AG10803 (cell line): Measurements from ENCODE around the gene SLC9A2.

Source experiments
- DNase-seq: peaks from one replicate; pipeline ENCODE4 v3.0.0; 2010; ENCODE audit warnings: low read depth
- H3K4me3 ChIP-seq: 2 replicates; pipeline ENCODE4 v1.5.1; 2011; ENCODE audit warnings: mild to moderate bottlenecking, low read length, control low read depth
- TF ChIP-seq, protein P1 (sequence below): conservative IDR thresholded peaks from 2 replicates; pipeline ENCODE4 v1.5.1; 2011; ENCODE audit warnings: mild to moderate bottlenecking, low read length, control low read depth, inconsistent platforms

Gene SLC9A2

DNA sequence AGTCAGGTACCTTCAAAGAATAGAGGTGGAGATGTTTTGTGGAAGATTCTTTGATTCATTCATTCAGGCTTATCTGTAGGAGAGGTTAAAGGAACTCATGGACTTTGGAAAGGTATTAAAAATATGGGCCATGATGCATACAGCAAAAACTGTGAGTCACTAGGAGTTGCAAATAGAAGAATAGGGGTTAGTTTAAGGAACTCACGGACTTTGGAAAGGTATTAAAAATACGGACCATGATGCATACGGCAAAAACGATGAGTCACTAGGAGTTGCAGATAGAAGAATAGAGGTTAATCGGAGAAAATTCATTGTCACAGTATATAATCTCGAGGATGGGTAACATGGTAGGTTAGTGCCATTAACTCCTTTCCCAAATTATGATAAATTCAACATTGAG is 41.2 kb downstream of the SLC9A2 start:
- TF ChIP-seq, protein P1, sequence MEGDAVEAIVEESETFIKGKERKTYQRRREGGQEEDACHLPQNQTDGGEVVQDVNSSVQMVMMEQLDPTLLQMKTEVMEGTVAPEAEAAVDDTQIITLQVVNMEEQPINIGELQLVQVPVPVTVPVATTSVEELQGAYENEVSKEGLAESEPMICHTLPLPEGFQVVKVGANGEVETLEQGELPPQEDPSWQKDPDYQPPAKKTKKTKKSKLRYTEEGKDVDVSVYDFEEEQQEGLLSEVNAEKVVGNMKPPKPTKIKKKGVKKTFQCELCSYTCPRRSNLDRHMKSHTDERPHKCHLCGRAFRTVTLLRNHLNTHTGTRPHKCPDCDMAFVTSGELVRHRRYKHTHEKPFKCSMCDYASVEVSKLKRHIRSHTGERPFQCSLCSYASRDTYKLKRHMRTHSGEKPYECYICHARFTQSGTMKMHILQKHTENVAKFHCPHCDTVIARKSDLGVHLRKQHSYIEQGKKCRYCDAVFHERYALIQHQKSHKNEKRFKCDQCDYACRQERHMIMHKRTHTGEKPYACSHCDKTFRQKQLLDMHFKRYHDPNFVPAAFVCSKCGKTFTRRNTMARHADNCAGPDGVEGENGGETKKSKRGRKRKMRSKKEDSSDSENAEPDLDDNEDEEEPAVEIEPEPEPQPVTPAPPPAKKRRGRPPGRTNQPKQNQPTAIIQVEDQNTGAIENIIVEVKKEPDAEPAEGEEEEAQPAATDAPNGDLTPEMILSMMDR = no peak
- DNase-seq = no peak
- no peak overlapping the region for H3K4me3 ChIP-seq

DNA sequence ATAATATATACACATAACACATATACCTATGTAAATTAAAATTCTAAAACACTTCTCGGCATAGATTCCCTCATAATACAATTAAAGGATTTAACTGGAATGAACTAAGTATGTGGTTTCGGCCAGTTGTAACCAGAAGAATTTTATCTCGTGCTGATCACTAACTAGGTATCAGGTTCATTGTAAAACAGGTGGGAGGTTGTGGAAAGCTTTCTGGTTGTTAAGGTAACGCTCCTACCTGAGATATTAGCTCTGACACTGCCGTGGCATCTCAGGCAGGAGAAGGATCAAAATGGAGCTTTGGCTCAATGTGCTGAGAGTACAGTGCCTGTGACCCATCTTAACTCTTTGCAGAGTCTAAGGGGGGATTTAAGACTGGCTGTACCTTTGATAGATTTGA is 42.5 kb downstream of the SLC9A2 start:
- no peak overlapping the region for H3K4me3 ChIP-seq
- TF ChIP-seq, protein P1 = no peak
- no peak for DNase-seq

DNA sequence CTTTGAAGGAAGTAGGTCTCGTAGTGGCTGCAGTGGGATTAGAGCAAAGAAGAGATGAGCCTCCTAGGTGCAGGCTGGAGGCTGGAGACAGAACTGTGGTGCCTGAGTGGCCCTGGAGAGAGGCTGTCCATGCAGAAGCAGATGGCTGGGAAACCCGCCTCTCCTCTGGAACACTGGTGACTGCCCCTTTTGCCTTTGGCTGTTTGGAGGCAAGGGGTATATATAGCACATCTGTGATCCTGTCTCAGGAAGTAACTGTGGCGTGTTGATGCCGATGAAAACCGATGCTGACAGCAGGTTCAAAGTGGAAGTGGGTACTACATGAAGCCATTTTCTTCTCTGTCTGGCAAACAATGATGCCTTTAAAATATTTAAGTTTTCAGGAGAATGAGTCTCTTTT is 43.5 kb downstream of the SLC9A2 start:
- DNase-seq = no peak
- TF ChIP-seq, protein P1 = no peak

DNA sequence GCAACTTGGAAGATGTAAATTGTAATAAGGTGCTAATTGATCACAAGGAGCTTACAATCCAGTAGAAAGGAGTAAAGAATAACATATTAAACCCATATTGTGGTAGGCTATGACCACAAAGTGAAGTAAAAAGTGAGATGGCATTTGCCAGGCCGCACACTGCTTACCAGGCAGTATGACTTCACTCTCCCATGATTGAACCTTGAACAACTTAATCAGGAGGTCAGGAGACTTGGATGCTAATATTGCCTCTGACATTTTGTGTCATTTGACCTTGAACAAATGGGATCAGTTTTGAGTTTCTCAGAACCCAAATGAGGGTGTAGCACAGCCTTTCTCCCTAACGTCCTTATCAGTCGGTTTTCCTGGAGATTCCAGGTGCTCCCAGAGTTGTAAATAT is 44.0 kb downstream of the SLC9A2 start:
- no peak for DNase-seq
- no peak overlapping the region for H3K4me3 ChIP-seq
- TF ChIP-seq, protein P1 = no peak

More for the DNA sequence above, 43.5 kb downstream of the SLC9A2 start:
- no peak overlapping the region for H3K4me3 ChIP-seq

DNA sequence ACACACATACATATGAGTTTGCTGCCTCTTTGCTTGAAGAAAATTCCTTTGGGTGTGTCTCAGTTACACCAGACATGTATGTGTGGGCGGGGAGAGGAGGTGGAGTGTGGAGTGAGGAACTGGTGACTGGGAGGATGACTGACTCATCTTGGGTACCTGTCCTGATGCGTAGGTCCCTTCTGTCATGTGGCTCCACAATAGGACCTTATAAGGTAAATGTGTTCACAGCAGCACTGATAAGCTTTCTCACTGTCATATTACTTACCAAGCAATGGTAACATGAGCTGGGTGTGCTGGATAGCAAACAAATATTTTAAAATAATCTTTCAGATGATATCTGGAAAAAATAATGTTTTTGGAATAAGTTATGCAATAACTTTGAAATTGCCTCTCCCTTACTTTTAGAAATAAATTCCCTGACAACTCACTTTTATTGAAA is 45.1 kb downstream of the SLC9A2 start:
- H3K4me3 ChIP-seq = no peak overlapping the region
- TF ChIP-seq, protein P1 = no peak
- peak; percentile 3 for DNase-seq

DNA sequence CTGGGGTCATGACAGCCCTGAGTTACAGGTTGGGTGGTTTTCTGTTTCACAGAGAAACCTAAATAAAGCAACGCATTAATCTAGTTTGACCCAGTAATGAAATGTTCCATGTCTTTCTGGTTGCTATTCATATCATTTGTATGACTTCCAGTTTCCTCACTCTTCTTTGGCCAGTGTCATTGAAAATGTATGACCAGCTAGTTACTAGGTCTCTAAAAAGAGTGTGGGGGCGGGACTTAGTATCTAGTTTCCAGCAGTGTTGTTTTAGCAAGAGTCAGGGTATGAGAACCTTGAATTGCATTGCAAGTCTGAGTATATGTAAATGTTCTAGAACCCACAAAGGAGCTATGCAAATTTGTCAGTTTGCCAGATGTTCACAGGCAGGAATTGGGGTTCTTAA is 47.7 kb downstream of the SLC9A2 start:
- H3K4me3 ChIP-seq = no peak overlapping the region
- DNase-seq = no peak
- TF ChIP-seq, protein P1 = no peak

DNA sequence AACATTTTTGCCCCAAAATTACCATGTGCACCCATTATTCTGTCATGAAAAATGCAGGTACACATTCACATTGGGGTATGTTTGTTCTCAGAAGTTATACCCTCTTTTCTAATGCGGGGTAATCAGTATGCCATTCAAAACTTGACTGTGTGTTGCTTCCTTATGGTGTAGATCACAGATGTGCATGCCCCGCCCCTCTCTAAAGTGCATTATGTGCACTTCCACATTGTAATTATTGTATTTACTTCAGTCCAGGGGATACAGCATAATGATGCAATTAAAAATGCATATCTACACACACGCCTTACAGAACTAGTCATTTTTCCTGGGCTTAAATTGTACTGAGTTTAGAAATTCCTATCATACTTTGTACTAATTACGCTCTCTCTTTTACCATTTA is 48.8 kb downstream of the SLC9A2 start:
- TF ChIP-seq, protein P1 = no peak
- no peak for DNase-seq
- no peak overlapping the region for H3K4me3 ChIP-seq
